HG03045 (cell line): ENCODE results near the gene NT5E.
"Not testable (repeated sequence)": the region's sequence is repeated elsewhere in the genome, so short reads cannot be mapped to it uniquely, and the experiment has no call there.

Experiments
- ATAC-seq: cut with Tn5 transposase; IDR thresholded peaks from one replicate; pipeline ENCODE4 v1.9.1; 2021; ENCODE audit warnings: mild to moderate bottlenecking, moderate library complexity; ENCODE audit not compliant: unreplicated experiment

Gene NT5E

GRCh38 chr6:85484948-85485347 is 35.1 kb downstream of the NT5E start:
- ATAC-seq, result no peak

- ATAC-seq, result no peak
Observed at GRCh38 chr6:85490516-85491248, 40.8 kb downstream of the NT5E start.

- ATAC-seq, result no peak
Observed at GRCh38 chr6:85493389-85493788, 43.5 kb downstream of the NT5E start.

GRCh38 chr6:85494547-85495536 is 45.0 kb downstream of the NT5E start:
- ATAC-seq, result no peak

- ATAC-seq, result no peak
Observed at GRCh38 chr6:85496009-85496579, 46.2 kb downstream of the NT5E start.

- no peak for ATAC-seq
Observed at GRCh38 chr6:85496856-85497255, 47.0 kb downstream of the NT5E start.

- no peak for ATAC-seq
Observed at GRCh38 chr6:85498596-85499258, 48.8 kb downstream of the NT5E start.

GRCh38 chr6:85506441-85507093 is 56.7 kb downstream of the NT5E start:
- no peak for ATAC-seq

- no peak for ATAC-seq
Observed at GRCh38 chr6:85516168-85516567, 66.3 kb downstream of the NT5E start.

GRCh38 chr6:85524281-85524680 is 74.4 kb downstream of the NT5E start:
- ATAC-seq, result not testable (repeated sequence)

- ATAC-seq, result no peak
Observed at GRCh38 chr6:85537055-85537494, 87.2 kb downstream of the NT5E start.

GRCh38 chr6:85544776-85545175 is 94.9 kb downstream of the NT5E start:
- no peak for ATAC-seq
